HepG2 (cell line): Measurements from ENCODE around the gene BBS12. TPM values are rescaled to one million over a fixed set of nuclear protein-coding genes. Genes with fewer than 3 reads are reported as not detected.

Source experiments
- ATAC-seq: fragments of 200-7000 bp; cut with Tn5 transposase; 3 replicates; pipeline ENCODE4 v1.9.1; 2020; ENCODE audit warnings: mild to moderate bottlenecking, moderate library complexity
- BruUV-seq: library from RNA; stranded (reverse); fragments of 400-500 nt; replicated peaks from 2 replicates; lab custom pipeline; 2021; lab: Mats Ljungman, UMichigan
- CTCF ChIA-PET: fragments of 300-600 bp; formaldehyde crosslinking; extraction: SDS; loops from one replicate; lab custom pipeline; 2021; ENCODE audit warnings: low total read pairs, inconsistent platforms, low intra/inter-chr PET ratio; lab: Yijun Ruan, JAX
- POLR2A ChIA-PET: fragments of 350-600 bp; sonication (Branson Sonifier 250); formaldehyde crosslinking; loops from one replicate; lab custom pipeline; 2020; ENCODE audit warnings: antibody characterized with exemption, inconsistent platforms; lab: Yijun Ruan, JAX
- DNase-seq: peaks from one replicate; pipeline ENCODE4 v3.0.0-alpha.2; 2015; ENCODE audit warnings: low spot score
- FAIRE-seq: peaks from 3 replicates; lab custom pipeline; 2011; peaks lifted over from hg19 to GRCh38; lab: Jason Lieb, UNC
- H2AFZ ChIP-seq: one replicate; pipeline ENCODE4 v1.6.1; 2011; ENCODE audit warnings: low read length, inconsistent platforms
- H3K27ac ChIP-seq: fragments of 300-600 bp; 3 replicates; pipeline ENCODE4 v1.8.0; 2011; ENCODE audit warnings: mixed run types, mild to moderate bottlenecking, mixed read lengths, low read length, inconsistent platforms; ENCODE audit not compliant: insufficient read depth; ENCODE audit errors: extremely low read length
- H3K27me3 ChIP-seq, 2 experiments: fragments of 200-600 bp in 1 of 2; 2 replicates in 1 of 2; 3 replicates in 1 of 2; pipeline versions ENCODE4 v1.6.0 to v1.8.0; 2011; ENCODE audit warnings: low read length in 2 of 2, mild to moderate bottlenecking in 2 of 2, moderate library complexity in 2 of 2, inconsistent platforms in 1 of 2; ENCODE audit not compliant: insufficient read depth in 2 of 2, control insufficient read depth in 1 of 2
- H3K36me3 ChIP-seq, 2 experiments: fragments of 200-600 bp in 1 of 2; replicated peaks in 1 of 2; 2 replicates in 1 of 2; 3 replicates in 1 of 2; pipeline versions ENCODE4 v1.5.1 to v1.8.0; 2011; ENCODE audit warnings: low read length in 2 of 2, inconsistent platforms in 1 of 2; ENCODE audit not compliant: insufficient read depth in 2 of 2, control insufficient read depth in 1 of 2
- H3K4me1 ChIP-seq: 2 replicates; pipeline ENCODE4 v1.5.1; 2012; ENCODE audit warnings: low read length, inconsistent platforms; ENCODE audit not compliant: insufficient read depth
- H3K4me2 ChIP-seq: 2 replicates; pipeline ENCODE4 v1.6.0; 2011; ENCODE audit warnings: low read depth, low read length, inconsistent platforms
- H3K4me3 ChIP-seq, 3 experiments: fragments of 200-600 bp in 1 of 3; sonication (generic), shearing (Covaris generic) in 1 of 3; replicated peaks in 1 of 3; 2 replicates each; pipeline ENCODE4 v1.5.1; 2011 to 2016; ENCODE audit warnings: low read length in 3 of 3, inconsistent platforms in 2 of 3, low read depth in 2 of 3, mild to moderate bottlenecking in 2 of 3, control low read depth in 1 of 3, mixed read lengths in 1 of 3; ENCODE audit not compliant: insufficient read depth in 1 of 3
- H3K79me2 ChIP-seq: one replicate; pipeline ENCODE4 v1.6.1; 2011; ENCODE audit warnings: low read length, inconsistent platforms; ENCODE audit not compliant: insufficient read depth
- H3K9ac ChIP-seq: 2 replicates; pipeline ENCODE4 v1.6.0; 2011; ENCODE audit warnings: mild to moderate bottlenecking, low read depth, low read length, inconsistent platforms; ENCODE audit not compliant: insufficient read depth
- H3K9me3 ChIP-seq: 2 replicates; pipeline ENCODE4 v1.5.1; 2012; ENCODE audit warnings: mild to moderate bottlenecking, low read length
- H4K20me1 ChIP-seq: 2 replicates; pipeline ENCODE4 v1.6.0; 2011; ENCODE audit warnings: inconsistent platforms, mild to moderate bottlenecking, low read length, moderate library complexity; ENCODE audit not compliant: insufficient read depth
- HOXD1 ChIP-seq: sonication (generic); formaldehyde crosslinking; IDR thresholded peaks from 2 replicates; pipeline ENCODE4 v1.5.0; 2020; ENCODE audit warnings: missing genetic modification reagents
- MLLT10 ChIP-seq: sonication (generic); formaldehyde crosslinking; IDR thresholded peaks from 2 replicates; pipeline ENCODE4 v1.4.0; 2020; ENCODE audit warnings: missing genetic modification reagents
- SAFB2 ChIP-seq: sonication (generic); formaldehyde crosslinking; IDR thresholded peaks from 2 replicates; pipeline ENCODE4 v1.5.1; 2020; ENCODE audit warnings: missing genetic modification reagents, low read depth, mild to moderate bottlenecking, borderline replicate concordance
- SNAPC4 ChIP-seq: sonication (generic); formaldehyde crosslinking; IDR thresholded peaks from 2 replicates; pipeline ENCODE4 v1.4.0; 2020; ENCODE audit warnings: mild to moderate bottlenecking, missing genetic modification reagents
- TFE3 ChIP-seq: IDR thresholded peaks from 2 replicates; pipeline ENCODE4 v1.6.1; 2016
- ZNF207 ChIP-seq: fragments of 450-650 bp; IDR thresholded peaks from 2 replicates; pipeline ENCODE4 v1.6.1; 2016; ENCODE audit warnings: antibody characterized with exemption, borderline replicate concordance
- ZNF407 ChIP-seq: sonication (generic); formaldehyde crosslinking; IDR thresholded peaks from one replicate; pipeline ENCODE4 v1.5.1; 2020; ENCODE audit warnings: mild to moderate bottlenecking, missing genetic modification reagents; ENCODE audit errors: not compliant biosample characterization
- WGBS: methylation state at CpG from one replicate; pipeline ENCODE4 v1.1.6; 2017; ENCODE audit warnings: low lambda C conversion rate; 5-methylcytosine and 5-hydroxymethylcytosine counted together
- in situ Hi-C: cut with HindIII; loops from 2 replicates; pipeline ENCODE4 v1.10.0; 2017; ENCODE audit warnings: low pct_unique_long_range_greater_than_20kb; ENCODE audit not compliant: extremely low pct_ligation_motif_present
- intact Hi-C: fragments of 100-400 bp; cut with micrococcal nuclease; formaldehyde crosslinking; loops from one replicate; pipeline ENCODE4 v1.10.0; 2022; ENCODE audit not compliant: unreplicated experiment
- polyA plus RNA-seq, 8 experiments: library from polyadenylated mRNA; depleted of rRNA in 3 of 8; stranded (reverse) in 7 of 8; unstranded in 1 of 8; fragments of >200 nt; fragmentation: Illumina TruSeq in 4 of 8; extraction: Trizol in 4 of 8; gene quantifications; 2 replicates each; pipeline versions ENCODE4 v1.2.1 to v1.2.3, GENCODE V29; 2011 to 2016; ENCODE audit warnings: low read depth in 4 of 8, missing spikeins in 1 of 8, mixed read lengths in 1 of 8; ENCODE audit not compliant: insufficient read depth in 1 of 8
- total RNA-seq, 5 experiments: library from RNA; depleted of rRNA; stranded (reverse); fragments of >200 nt; fragmentation: Illumina TruSeq; extraction: Trizol; gene quantifications; 2 replicates each; pipeline ENCODE4 v1.2.3, GENCODE V29; 2016; ENCODE audit warnings: low read depth in 1 of 5

BBS12 gene
- total and polyA plus RNA-seq, 2 of the 13 experiments (the other 11 are each of a cell fraction or from before 2014, with no cell fraction given) = 0.32 to 1.7 TPM

- no peaks in the 10 kb centered on the region for H3K36me3 ChIP-seq
- no peaks in the 10 kb centered on the region for H3K4me1 ChIP-seq
- ChIA-PET POLR2A (no interaction called here), CTCF (no interaction called here)
- no peaks in the 10 kb centered on the region for H4K20me1 ChIP-seq
- H3K4me3 ChIP-seq = no peak overlapping the region
- no peaks in the 10 kb centered on the region for H3K27me3 ChIP-seq
- no peak for DNase-seq
- FAIRE-seq = no peak
- intact Hi-C loops = no loop called here
- no peak overlapping the region for H2AFZ ChIP-seq
- no peak overlapping the region for H3K9ac ChIP-seq
- H3K27ac ChIP-seq = no peak overlapping the region
- BruUV-seq = no TSS peak
- H3K4me2 ChIP-seq = no peak overlapping the region
- ATAC-seq = no peak
- H3K79me2 ChIP-seq = no peaks in the 10 kb centered on the region
- H3K9me3 ChIP-seq = no peaks in the 10 kb centered on the region
- WGBS = 51% methylated on average over 2 of the region's 2 CpGs
- in situ Hi-C loops = no loop called here
- no peak for TF ChIP-seq SAFB2 (CRISPR knock-in tag)
- TF ChIP-seq ZNF407 (CRISPR knock-in tag) = no peak
- TF ChIP-seq ZNF207 = no peak
- no peak for TF ChIP-seq HOXD1 (CRISPR knock-in tag)
- TF ChIP-seq SNAPC4 (CRISPR knock-in tag) = no peak
- no peak for TF ChIP-seq TFE3 (CRISPR knock-in tag)
- no peak for TF ChIP-seq MLLT10
Measured at GRCh38 chr4:122718281-122718680, 14.2 kb upstream of the BBS12 start.
